ENCODE results near the gene DIRAS1.

DNA sequence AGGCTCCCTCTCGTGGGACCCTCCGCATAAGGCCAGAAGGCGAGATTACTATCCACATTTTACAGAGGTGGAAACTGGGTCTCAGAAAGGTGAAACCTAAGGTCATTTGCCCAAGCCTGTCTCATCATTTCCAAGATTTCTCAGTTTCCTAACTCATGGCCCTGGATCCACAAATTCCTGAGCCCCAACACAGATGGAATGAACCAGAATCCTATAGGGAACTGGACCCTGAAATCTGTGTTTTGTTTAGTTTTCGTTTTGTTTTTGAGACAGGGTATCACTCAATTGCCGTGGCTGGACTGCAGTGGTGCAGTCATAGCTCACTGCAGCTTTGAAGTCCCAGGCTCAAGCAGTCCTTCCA lies 18.1 kb downstream of the DIRAS1 start:
- TF ChIP-seq POLR2A (IDR thresholded peaks at IDR 0.05) = no peak
- TF ChIP-seq, protein P1, sequence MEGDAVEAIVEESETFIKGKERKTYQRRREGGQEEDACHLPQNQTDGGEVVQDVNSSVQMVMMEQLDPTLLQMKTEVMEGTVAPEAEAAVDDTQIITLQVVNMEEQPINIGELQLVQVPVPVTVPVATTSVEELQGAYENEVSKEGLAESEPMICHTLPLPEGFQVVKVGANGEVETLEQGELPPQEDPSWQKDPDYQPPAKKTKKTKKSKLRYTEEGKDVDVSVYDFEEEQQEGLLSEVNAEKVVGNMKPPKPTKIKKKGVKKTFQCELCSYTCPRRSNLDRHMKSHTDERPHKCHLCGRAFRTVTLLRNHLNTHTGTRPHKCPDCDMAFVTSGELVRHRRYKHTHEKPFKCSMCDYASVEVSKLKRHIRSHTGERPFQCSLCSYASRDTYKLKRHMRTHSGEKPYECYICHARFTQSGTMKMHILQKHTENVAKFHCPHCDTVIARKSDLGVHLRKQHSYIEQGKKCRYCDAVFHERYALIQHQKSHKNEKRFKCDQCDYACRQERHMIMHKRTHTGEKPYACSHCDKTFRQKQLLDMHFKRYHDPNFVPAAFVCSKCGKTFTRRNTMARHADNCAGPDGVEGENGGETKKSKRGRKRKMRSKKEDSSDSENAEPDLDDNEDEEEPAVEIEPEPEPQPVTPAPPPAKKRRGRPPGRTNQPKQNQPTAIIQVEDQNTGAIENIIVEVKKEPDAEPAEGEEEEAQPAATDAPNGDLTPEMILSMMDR (IDR thresholded peaks at IDR 0.05) = no peak
